KOPT-K1 (cell line): Measurements from ENCODE around the gene HVCN1.
A peak's percentile ranks its signal among the peaks of the same experiment; 100 is the strongest.

ENCODE experiments used
- H3K27ac ChIP-seq: fragments of 200-600 bp; sonication (generic); 2 replicates; pipeline ENCODE4 v1.5.1; 2016; ENCODE audit warnings: antibody characterized with exemption, mild to moderate bottlenecking, low read depth, low read length; ENCODE audit not compliant: poor library complexity, severe bottlenecking
- H3K36me3 ChIP-seq: fragments of 200-600 bp; sonication (generic); 2 replicates; pipeline ENCODE4 v1.5.1; 2017; ENCODE audit warnings: antibody characterized with exemption, mild to moderate bottlenecking, low read length, moderate library complexity; ENCODE audit not compliant: insufficient read depth
- H3K9me3 ChIP-seq: fragments of 200-600 bp; sonication (generic); 2 replicates; pipeline ENCODE4 v1.5.1; 2017; ENCODE audit warnings: antibody characterized with exemption, low read length, mild to moderate bottlenecking; ENCODE audit not compliant: insufficient read depth, poor library complexity, severe bottlenecking

The HVCN1 gene

DNA sequence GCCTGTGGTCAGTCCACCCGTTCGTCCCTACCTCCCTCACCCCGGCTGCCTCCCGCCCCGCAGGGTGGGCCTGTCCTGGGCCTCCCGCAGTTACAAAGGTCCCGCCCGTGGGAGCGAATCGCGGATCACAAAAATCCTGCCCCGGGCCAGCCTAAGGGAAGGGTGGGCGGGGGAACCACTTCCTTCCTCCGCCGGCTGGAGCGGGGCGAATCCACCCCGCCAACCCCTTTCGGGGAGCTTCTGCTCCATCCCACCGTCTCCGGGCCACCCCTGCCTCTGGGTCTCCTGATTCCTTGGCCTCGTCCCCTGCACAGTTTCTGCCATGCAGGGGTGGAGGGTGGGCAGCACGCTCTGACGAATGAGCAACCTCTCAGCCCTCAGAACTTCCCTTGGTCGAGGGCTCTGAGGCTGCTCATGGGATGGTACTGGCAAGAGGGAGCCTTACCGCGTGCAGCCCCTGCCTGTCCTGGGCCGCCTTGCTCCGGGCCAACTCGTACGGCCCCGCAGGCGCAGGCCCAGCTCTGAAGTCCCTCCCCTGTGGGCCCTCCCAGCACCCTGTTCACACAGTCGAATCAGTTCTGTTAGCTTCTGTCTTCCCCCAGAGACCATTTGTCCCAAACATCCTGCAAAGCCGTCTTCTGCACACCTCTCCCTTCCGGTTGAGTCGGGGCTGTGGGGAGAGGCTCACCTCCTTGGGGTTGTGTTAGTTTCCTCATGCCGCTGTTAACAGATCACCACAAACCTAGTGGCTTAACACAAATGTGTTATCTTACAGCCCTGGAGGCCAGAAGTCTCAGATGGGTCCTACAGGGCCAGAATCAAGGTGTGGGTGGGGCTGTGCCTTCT lies 589 bp upstream of the HVCN1 start:
- Histone ChIP-seq H3K36me3 (no peaks in the 10 kb centered on the region), H3K27ac (peak overlapping the region; percentile 96), H3K9me3 (no peaks in the 10 kb centered on the region)

DNA sequence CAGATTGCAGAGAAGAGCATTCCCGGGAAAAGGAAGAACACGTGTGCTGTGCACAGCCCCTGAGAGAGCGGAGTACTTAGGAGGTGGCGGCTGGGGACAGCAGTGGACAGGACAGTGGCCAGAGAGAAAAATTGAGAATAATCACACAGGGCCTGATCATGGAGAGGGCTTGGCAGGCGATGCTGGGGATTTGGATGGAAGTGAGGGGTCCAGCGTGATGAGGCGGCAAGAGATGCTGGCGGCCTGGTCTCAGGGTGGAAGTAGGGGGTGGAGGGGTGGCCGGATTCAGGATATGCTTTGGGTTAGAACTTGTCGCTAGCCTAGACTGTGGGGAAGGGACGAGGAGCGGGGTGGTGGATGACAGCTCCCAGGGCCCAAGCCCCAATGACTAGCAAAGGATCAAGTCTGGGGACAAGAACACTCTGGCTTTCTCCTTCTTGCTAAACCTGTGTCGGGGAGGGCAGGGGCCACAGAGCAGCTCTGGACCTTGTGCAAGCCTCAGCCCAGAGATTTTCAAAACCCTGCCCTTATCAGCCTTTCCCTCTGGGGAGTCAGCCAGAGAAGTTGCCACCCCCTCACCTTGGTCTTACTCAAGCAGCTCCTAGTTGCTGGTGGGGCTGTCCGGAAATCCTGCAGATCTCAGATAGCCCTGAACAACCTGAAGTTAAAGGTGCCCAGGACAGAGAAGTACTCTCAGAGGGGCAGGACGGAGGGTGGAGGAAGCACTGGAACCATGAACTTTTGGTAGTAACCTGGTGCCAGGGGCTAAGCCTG lies 1.3 kb downstream of the HVCN1 start:
- Histone ChIP-seq H3K9me3 (no peaks in the 10 kb centered on the region), H3K36me3 (no peaks in the 10 kb centered on the region), H3K27ac (no peak overlapping the region)

DNA sequence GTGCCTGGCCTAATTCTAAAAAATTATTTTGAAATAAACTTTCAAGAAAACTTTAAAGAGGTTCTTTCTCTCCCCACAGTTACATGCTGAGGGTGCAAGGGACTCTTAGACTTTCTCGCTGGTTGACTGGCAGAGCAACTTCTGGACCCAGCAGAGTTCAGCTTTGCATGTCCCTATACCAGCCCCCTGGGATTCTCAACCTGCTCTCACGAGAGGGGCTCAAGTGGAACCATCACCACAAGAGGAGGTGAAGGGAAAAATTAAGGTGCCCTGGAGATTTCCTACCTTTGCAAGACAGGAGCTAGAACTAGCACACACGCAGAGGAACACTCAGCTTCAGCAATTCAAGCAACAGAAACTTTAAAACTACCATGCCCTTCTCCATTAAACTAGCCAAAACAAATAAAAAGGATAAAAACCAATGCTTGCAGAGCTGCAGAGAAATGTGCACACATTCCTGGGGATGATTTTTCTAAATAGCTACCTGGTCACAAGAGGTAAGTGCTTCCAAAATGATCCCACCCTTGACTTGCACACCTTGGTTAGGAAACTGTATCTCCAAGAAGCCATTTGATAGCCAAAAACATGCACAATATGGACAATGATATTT lies 2.5 kb downstream of the HVCN1 start:
- Histone ChIP-seq H3K9me3 (no peaks in the 10 kb centered on the region), H3K27ac (no peak overlapping the region), H3K36me3 (no peaks in the 10 kb centered on the region)

- Histone ChIP-seq H3K9me3 (no peaks in the 10 kb centered on the region), H3K36me3 (no peaks in the 10 kb centered on the region), H3K27ac (no peak overlapping the region)
Measured at GRCh38 chr12:110684312-110684836, 4.5 kb downstream of the HVCN1 start.

GRCh38 chr12:110683888-110684287 lies 5.0 kb downstream of the HVCN1 start:
- Histone ChIP-seq H3K9me3 (no peaks in the 10 kb centered on the region), H3K36me3 (no peaks in the 10 kb centered on the region), H3K27ac (no peak overlapping the region)

DNA sequence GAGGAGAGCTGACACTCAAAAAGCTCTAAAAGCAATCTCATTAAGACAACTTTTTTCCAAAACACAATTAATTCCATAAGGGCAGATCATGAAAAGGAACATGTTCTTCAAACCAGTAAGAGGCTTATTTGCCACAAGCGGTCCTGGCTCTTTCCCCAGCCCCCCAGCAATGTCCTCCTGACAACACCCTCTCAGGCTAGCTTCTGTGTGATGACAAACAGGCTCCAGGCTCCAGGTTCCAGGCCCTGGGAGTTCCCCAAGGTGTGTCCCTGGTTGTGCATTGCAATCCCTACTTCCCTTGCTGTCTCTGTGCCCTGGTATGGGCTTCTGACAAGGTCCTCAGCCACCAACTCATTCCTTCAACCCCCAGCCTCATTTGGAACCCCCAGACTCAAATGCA lies 8.9 kb downstream of the HVCN1 start:
- Histone ChIP-seq H3K27ac (no peak overlapping the region), H3K36me3 (peaks cover 4% of the 10 kb centered on the region; the same call in 1 of the 2 replicates), H3K9me3 (peaks cover 3% of the 10 kb centered on the region)

DNA sequence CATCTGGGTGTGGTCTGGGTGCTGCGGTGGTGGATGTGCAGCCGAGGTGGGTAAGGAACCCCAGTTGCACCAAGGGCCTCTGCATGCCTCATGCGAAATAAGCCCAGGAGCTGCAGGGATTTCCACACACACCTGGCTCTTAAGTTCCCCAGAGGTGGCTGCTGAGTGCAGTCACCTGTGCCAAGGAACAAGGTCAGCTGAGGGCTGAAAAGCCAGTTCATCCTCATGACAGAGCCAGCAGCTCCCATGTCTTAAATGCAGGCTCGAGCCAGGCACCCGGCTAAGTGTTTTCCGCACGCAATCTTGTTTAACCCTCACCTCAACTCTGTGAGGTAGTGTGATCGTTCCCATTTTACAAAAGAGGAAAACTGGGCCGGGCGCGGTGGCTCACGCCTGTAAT lies 9.7 kb downstream of the HVCN1 start:
- Histone ChIP-seq H3K9me3 (peaks cover 8% of the 10 kb centered on the region), H3K36me3 (peaks cover 4% of the 10 kb centered on the region; the same call in 1 of the 2 replicates), H3K27ac (no peak overlapping the region)

GRCh38 chr12:110677982-110678381 lies 10.9 kb downstream of the HVCN1 start:
- Histone ChIP-seq H3K9me3 (peaks cover 8% of the 10 kb centered on the region), H3K27ac (peak overlapping the region; percentile 36), H3K36me3 (peaks cover 4% of the 10 kb centered on the region; the same call in 1 of the 2 replicates)

GRCh38 chr12:110677206-110677911 lies 11.6 kb downstream of the HVCN1 start:
- H3K27ac ChIP-seq: peak overlapping the region; percentile 36
- peaks cover 8% of the 10 kb centered on the region for H3K9me3 ChIP-seq
- peaks cover 4% of the 10 kb centered on the region; the same call in 1 of the 2 replicates for H3K36me3 ChIP-seq

DNA sequence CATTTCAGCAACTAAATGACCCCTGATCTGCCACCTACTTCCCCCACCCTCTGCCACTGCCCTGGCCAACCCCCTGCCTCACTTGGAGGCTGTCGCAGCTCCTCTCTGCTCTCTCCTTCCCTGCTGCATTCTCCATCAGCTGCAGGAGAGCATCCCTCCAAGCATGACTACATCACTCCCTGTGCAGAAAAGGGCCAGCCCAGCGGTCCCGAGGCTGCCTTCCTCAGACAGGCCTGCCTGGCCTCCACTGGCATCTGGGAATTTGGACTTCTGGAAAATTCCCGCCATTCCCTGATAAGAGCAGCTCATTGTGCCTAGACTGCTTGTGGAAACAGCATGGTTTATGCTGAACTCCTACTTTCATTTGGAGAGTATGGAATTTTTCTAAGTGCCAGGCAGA lies 12.7 kb downstream of the HVCN1 start:
- Histone ChIP-seq H3K9me3 (peaks cover 8% of the 10 kb centered on the region), H3K27ac (no peak overlapping the region), H3K36me3 (peaks cover 4% of the 10 kb centered on the region; the same call in 1 of the 2 replicates)

DNA sequence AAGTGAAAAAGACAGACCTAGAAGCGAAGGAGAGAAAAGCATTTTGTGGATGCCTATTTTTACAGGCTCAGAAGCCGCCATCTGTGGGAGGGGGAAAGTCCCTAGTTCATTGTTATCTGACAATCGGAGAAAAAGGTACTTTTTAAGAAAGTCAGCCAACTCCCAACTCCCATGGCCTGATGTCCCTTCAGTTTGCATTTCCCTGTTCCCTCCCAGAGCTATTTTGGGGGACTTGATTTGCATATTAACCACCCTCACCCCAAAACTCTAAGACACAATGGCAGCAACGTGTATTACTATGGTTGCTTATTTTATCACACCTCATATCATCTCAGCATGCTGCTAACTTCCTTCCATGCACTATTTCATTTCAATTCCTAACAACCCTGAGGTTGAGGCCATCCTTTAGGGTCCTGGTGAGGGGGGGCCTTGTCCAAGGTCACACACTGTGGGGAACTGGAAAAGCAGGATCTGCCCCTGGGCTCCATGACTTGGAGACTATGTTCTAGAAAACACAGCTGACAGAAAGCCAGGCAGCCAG lies 18.7 kb downstream of the HVCN1 start:
- Histone ChIP-seq H3K9me3 (peaks cover 13% of the 10 kb centered on the region), H3K27ac (no peak overlapping the region), H3K36me3 (peaks cover 2% of the 10 kb centered on the region; the same call in 1 of the 2 replicates)

GRCh38 chr12:110669193-110669502 lies 19.8 kb downstream of the HVCN1 start:
- peaks cover 16% of the 10 kb centered on the region for H3K9me3 ChIP-seq
- H3K27ac ChIP-seq: no peak overlapping the region
- peaks cover 4% of the 10 kb centered on the region; the same call in 1 of the 2 replicates for H3K36me3 ChIP-seq

DNA sequence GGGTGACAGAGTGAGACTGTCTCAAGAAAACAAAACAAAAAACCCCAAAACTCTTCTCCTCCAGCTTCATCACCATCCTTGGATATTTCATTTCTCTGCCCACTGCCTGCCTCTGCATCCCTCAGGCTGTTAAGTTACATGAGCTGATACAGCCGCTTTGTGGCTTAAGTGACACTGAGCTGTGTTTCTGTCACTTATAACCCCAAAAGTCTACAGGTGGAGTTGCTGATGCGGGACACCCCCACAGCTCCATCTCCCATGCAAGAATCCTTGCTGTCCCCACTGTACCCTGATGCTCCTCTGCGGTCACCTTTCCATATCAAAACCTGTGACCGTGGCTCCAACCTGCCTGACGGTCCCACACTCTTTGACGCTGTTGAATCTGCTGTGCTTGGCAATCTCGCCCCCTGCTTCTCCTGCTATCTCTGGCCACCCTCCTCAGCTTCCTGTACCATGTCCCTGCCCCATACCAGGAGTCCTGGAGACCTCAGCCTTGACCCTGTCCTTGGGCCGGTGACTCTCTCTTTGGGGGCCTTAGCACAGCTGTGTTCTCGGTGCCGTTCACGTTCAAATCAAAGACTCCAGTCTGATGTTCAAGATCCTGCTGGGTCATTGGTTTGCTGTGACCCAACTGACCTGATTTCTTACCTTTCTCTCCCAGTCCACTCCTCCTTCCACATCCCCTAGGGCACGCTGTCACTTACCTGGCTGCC lies 20.3 kb downstream of the HVCN1 start:
- peaks cover 4% of the 10 kb centered on the region; the same call in 1 of the 2 replicates for H3K36me3 ChIP-seq
- no peak overlapping the region for H3K27ac ChIP-seq
- H3K9me3 ChIP-seq: peaks cover 20% of the 10 kb centered on the region

DNA sequence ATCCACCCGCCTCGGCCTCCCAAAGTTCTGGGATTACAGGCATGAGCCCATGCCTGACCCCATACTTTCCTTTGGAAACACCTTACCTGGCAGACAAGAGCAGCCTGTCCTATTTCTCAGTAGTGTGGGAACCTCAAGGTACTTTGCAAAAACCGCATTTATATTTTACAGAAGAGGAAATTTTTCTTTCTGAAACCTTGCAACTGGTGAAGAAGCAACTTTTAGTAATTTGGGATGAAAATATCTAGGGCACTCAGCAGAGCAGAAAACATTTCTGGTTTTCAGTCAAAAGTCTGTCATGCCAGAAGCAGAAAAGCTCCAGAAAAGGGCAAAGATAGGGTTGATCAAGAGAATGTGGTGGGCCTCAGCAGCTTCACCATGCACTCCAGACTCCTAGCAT lies 21.2 kb downstream of the HVCN1 start:
- no peak overlapping the region for H3K27ac ChIP-seq
- H3K36me3 ChIP-seq: peaks cover 4% of the 10 kb centered on the region; the same call in 1 of the 2 replicates
- peaks cover 20% of the 10 kb centered on the region for H3K9me3 ChIP-seq
